ENCODE results near the gene TAP1.

The TAP1 gene

DNA sequence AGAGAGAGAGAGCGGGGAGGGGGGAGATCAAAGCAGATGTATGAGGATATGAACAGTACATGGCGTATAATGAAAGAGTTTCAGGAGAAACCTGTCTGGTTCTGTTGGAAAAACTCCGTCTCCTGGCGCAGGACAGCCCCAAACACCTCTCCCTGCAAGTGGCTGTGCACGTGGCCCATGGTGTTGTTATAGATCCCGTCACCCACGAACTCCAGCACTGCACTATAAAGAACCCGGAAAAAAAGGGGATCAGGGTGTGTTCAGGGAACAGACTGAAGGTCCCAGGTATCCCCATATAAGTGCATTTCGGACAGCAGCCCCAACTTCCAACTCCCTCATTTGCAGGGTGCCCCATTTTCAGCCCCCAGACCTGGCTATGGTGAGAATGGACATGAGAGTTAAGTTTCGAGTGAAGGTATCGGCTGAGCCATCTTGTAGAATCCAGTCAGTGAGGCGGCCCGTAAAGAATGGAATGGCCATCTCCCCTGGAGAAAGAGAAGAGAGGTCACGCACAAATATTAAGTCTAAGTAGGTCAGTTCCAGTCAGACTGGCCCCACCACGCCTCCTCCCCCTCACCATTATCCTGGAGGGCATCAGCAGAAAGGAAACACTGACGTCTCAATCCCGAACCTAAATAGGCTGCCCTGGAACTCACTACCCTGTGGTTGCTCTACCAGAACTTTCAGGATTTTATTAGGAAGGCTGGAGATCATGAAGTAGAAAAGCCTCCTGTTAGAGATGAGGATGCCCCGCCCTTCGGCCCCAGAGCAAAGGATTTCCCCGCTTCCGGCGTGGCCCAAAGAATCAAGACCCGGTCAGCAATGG, 1.3 kb downstream of the TAP1 start:
- no peak overlapping the region for H4K91ac ChIP-seq (ENCODE audit: low read length)
- H2BK12ac ChIP-seq (ENCODE audit: low read length in 2 of 2), result no peak overlapping the region
- WGBS, result 67% methylated on average over 21 of the region's 23 CpGs
- H3K23ac ChIP-seq (ENCODE audit: low read length in 2 of 2), result no peak overlapping the region
- H3K36me3 ChIP-seq (ENCODE audit: control insufficient read depth in 1 of 2, insufficient read depth in 2 of 2, low read depth in 1 of 2, low read length in 2 of 2), result peaks cover 21 to 47% of the 10 kb centered on the region in 2 experiments
- peaks cover 12% of the 10 kb centered on the region for H3K4me1 ChIP-seq (ENCODE audit: control insufficient read depth, insufficient read depth, low read depth, low read length)
- peaks cover 28% of the 10 kb centered on the region for H3K79me1 ChIP-seq (replicated peaks; ENCODE audit: low read length, poor library complexity, severe bottlenecking)
- no peak for DNase-seq
- H4K8ac ChIP-seq (ENCODE audit: low read length), result no peak overlapping the region
- peak overlapping the region; percentile 73 to 97 for H3K18ac ChIP-seq (ENCODE audit: low read depth in 1 of 2, low read length in 2 of 2)
- no peaks in the 10 kb centered on the region for H3K9me3 ChIP-seq (ENCODE audit: control insufficient read depth, low read length)
- no peak overlapping the region for H2BK5ac ChIP-seq (ENCODE audit: low read depth, low read length, poor library complexity, severe bottlenecking)
- no peak overlapping the region for H2AK5ac ChIP-seq (ENCODE audit: low read length, severe bottlenecking)
- peak overlapping the region in 1 of 2 experiments; percentile 13 for H3K4ac ChIP-seq (ENCODE audit: low read depth in 1 of 2, low read length in 2 of 2)
- no peak overlapping the region for H2BK15ac ChIP-seq (ENCODE audit: low read depth, poor library complexity, severe bottlenecking)
- H3K14ac ChIP-seq (ENCODE audit: low read length in 2 of 2), result no peak overlapping the region
- H3K4me3 ChIP-seq (ENCODE audit: insufficient read depth in 1 of 2, low read depth in 1 of 2, low read length in 2 of 2), result peak overlapping the region; percentile 88
- H2AFZ ChIP-seq (ENCODE audit: low read depth, low read length), result peak overlapping the region; percentile 97
- H3K4me2 ChIP-seq (ENCODE audit: low read length, poor library complexity, severe bottlenecking), result peak overlapping the region; percentile 94
- H2BK120ac ChIP-seq (ENCODE audit: low read depth, low read length), result peak overlapping the region; percentile 27
- H3K9ac ChIP-seq (ENCODE audit: low read length), result peak overlapping the region; percentile 90
- H3K27me3 ChIP-seq (ENCODE audit: control insufficient read depth in 1 of 2, insufficient read depth in 1 of 2, low read length in 2 of 2), result no peaks in the 10 kb centered on the region
- H3K27ac ChIP-seq (ENCODE audit: low read length, poor library complexity, severe bottlenecking), result peak overlapping the region; percentile 71

DNA sequence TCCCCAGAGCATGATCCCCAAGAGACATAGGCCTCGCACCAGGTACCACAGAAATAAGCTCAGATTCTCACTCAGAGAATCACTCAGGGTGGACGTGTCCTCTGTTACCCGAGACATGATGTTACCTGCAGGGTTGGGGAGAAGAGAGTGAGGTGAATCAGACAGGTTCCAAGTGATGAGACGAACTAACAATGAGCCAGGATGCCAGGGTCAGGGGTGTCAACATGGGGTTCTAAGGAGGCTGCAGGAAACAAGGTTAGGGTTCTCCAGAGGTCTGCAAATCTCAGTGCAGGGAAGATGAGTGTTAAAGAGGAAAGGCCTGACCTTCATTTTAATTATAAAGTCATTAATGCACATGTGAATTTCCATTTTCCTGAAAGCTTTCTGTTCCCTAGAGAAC, 2.5 kb downstream of the TAP1 start:
- Histone ChIP-seq H2AFZ (ENCODE audit: low read depth, low read length) (no peak overlapping the region), H3K4me2 (ENCODE audit: low read length, poor library complexity, severe bottlenecking) (no peak overlapping the region)
- WGBS, result 92% methylated on average over 4 of the region's 4 CpGs

DNA sequence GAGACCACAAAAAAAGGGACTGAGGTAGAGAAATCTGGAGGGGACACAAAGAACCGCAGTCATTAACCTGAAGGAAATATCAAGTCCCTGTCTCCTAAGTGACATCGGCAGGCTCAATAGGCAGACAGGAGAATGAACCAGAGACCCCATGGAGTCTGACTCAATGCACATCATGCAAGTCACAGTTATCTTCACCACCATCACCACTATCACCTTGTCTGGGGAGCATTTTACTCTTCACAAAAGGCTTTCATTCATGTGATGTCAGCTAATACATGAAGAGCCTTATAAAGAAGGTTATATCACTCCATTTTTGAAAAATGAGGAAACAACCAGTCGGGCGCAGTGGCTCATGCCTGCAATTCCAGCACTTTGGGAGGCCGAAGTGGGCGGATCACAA, 4.4 kb downstream of the TAP1 start:
- DNase-seq, result no peak
- Histone ChIP-seq H3K27ac (ENCODE audit: low read length, poor library complexity, severe bottlenecking) (no peak overlapping the region), H3K4me3 (ENCODE audit: insufficient read depth in 1 of 2, low read depth in 1 of 2, low read length in 2 of 2) (no peak overlapping the region), H4K91ac (ENCODE audit: low read length) (no peak overlapping the region), H3K9ac (ENCODE audit: low read length) (no peak overlapping the region), H3K36me3 (ENCODE audit: control insufficient read depth in 1 of 2, insufficient read depth in 2 of 2, low read depth in 1 of 2, low read length in 2 of 2) (peaks cover 34 to 70% of the 10 kb centered on the region in 2 experiments), H3K9me3 (ENCODE audit: control insufficient read depth, low read length) (no peaks in the 10 kb centered on the region), H2BK12ac (ENCODE audit: low read length in 2 of 2) (no peak overlapping the region), H3K27me3 (ENCODE audit: control insufficient read depth in 1 of 2, insufficient read depth in 1 of 2, low read length in 2 of 2) (no peaks in the 10 kb centered on the region), H3K4ac (ENCODE audit: low read depth in 1 of 2, low read length in 2 of 2) (no peak overlapping the region), H3K79me1 (replicated peaks; ENCODE audit: low read length, poor library complexity, severe bottlenecking) (peaks cover 19% of the 10 kb centered on the region), H2AFZ (ENCODE audit: low read depth, low read length) (no peak overlapping the region), H4K8ac (ENCODE audit: low read length) (no peak overlapping the region), H2AK5ac (ENCODE audit: low read length, severe bottlenecking) (no peak overlapping the region), H3K4me2 (ENCODE audit: low read length, poor library complexity, severe bottlenecking) (no peak overlapping the region), H3K14ac (ENCODE audit: low read length in 2 of 2) (no peak overlapping the region), H3K4me1 (ENCODE audit: control insufficient read depth, insufficient read depth, low read depth, low read length) (peaks cover 10% of the 10 kb centered on the region), H3K18ac (ENCODE audit: low read depth in 1 of 2, low read length in 2 of 2) (no peak overlapping the region), H2BK15ac (ENCODE audit: low read depth, poor library complexity, severe bottlenecking) (no peak overlapping the region), H2BK120ac (ENCODE audit: low read depth, low read length) (no peak overlapping the region), H3K23ac (ENCODE audit: low read length in 2 of 2) (no peak overlapping the region), H2BK5ac (ENCODE audit: low read depth, low read length, poor library complexity, severe bottlenecking) (no peak overlapping the region)
- 85% methylated on average over 6 of the region's 6 CpGs for WGBS

More for the DNA sequence above, 2.5 kb downstream of the TAP1 start:
- Histone ChIP-seq H3K4ac (ENCODE audit: low read depth in 1 of 2, low read length in 2 of 2) (no peak overlapping the region), H3K9me3 (ENCODE audit: control insufficient read depth, low read length) (no peaks in the 10 kb centered on the region), H3K79me1 (replicated peaks; ENCODE audit: low read length, poor library complexity, severe bottlenecking) (peaks cover 29% of the 10 kb centered on the region), H3K14ac (ENCODE audit: low read length in 2 of 2) (no peak overlapping the region), H2BK12ac (ENCODE audit: low read length in 2 of 2) (no peak overlapping the region), H3K23ac (ENCODE audit: low read length in 2 of 2) (no peak overlapping the region), H3K27ac (ENCODE audit: low read length, poor library complexity, severe bottlenecking) (no peak overlapping the region), H3K18ac (ENCODE audit: low read depth in 1 of 2, low read length in 2 of 2) (no peak overlapping the region), H2BK5ac (ENCODE audit: low read depth, low read length, poor library complexity, severe bottlenecking) (no peak overlapping the region), H3K4me1 (ENCODE audit: control insufficient read depth, insufficient read depth, low read depth, low read length) (peaks cover 12% of the 10 kb centered on the region), H3K4me3 (ENCODE audit: insufficient read depth in 1 of 2, low read depth in 1 of 2, low read length in 2 of 2) (no peak overlapping the region), H2AK5ac (ENCODE audit: low read length, severe bottlenecking) (no peak overlapping the region), H3K36me3 (ENCODE audit: control insufficient read depth in 1 of 2, insufficient read depth in 2 of 2, low read depth in 1 of 2, low read length in 2 of 2) (peaks cover 28 to 58% of the 10 kb centered on the region in 2 experiments), H3K27me3 (ENCODE audit: control insufficient read depth in 1 of 2, insufficient read depth in 1 of 2, low read length in 2 of 2) (no peaks in the 10 kb centered on the region), H4K8ac (ENCODE audit: low read length) (no peak overlapping the region), H2BK120ac (ENCODE audit: low read depth, low read length) (no peak overlapping the region), H2BK15ac (ENCODE audit: low read depth, poor library complexity, severe bottlenecking) (no peak overlapping the region), H4K91ac (ENCODE audit: low read length) (no peak overlapping the region), H3K9ac (ENCODE audit: low read length) (no peak overlapping the region)
- no peak for DNase-seq

DNA sequence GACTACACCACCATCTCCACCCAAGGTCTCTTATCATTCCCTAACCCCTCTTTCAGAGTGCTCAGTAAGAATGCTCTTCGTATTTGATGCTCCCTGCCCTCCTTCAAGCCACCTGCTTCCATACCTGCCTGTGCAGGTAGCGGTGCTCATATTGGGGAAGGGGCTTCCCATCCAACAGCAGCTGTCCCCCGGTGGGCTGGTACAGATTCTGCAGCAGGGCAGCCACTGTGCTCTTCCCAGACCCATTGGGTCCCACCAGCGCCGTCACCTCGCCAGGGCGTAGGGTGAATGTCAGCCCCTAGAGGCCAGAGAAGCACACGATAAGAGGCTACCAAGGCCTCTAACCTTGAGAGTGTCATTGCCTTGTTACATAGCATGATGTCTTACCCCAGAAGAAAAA, 5.7 kb downstream of the TAP1 start:
- Histone ChIP-seq H3K4ac (ENCODE audit: low read depth in 1 of 2, low read length in 2 of 2) (no peak overlapping the region), H4K8ac (ENCODE audit: low read length) (no peak overlapping the region), H2AFZ (ENCODE audit: low read depth, low read length) (no peak overlapping the region), H2BK5ac (ENCODE audit: low read depth, low read length, poor library complexity, severe bottlenecking) (no peak overlapping the region), H3K18ac (ENCODE audit: low read depth in 1 of 2, low read length in 2 of 2) (no peak overlapping the region), H3K4me3 (ENCODE audit: insufficient read depth in 1 of 2, low read depth in 1 of 2, low read length in 2 of 2) (no peak overlapping the region), H3K4me1 (ENCODE audit: control insufficient read depth, insufficient read depth, low read depth, low read length) (peaks cover 11% of the 10 kb centered on the region), H3K36me3 (ENCODE audit: control insufficient read depth in 1 of 2, insufficient read depth in 2 of 2, low read depth in 1 of 2, low read length in 2 of 2) (peaks cover 34 to 70% of the 10 kb centered on the region in 2 experiments), H3K9me3 (ENCODE audit: control insufficient read depth, low read length) (no peaks in the 10 kb centered on the region), H3K14ac (ENCODE audit: low read length in 2 of 2) (no peak overlapping the region), H2BK15ac (ENCODE audit: low read depth, poor library complexity, severe bottlenecking) (no peak overlapping the region), H2AK5ac (ENCODE audit: low read length, severe bottlenecking) (no peak overlapping the region), H2BK12ac (ENCODE audit: low read length in 2 of 2) (no peak overlapping the region), H3K27me3 (ENCODE audit: control insufficient read depth in 1 of 2, insufficient read depth in 1 of 2, low read length in 2 of 2) (no peaks in the 10 kb centered on the region), H4K91ac (ENCODE audit: low read length) (no peak overlapping the region), H2BK120ac (ENCODE audit: low read depth, low read length) (no peak overlapping the region), H3K9ac (ENCODE audit: low read length) (no peak overlapping the region), H3K79me1 (replicated peaks; ENCODE audit: low read length, poor library complexity, severe bottlenecking) (peaks cover 22% of the 10 kb centered on the region), H3K4me2 (ENCODE audit: low read length, poor library complexity, severe bottlenecking) (no peak overlapping the region), H3K27ac (ENCODE audit: low read length, poor library complexity, severe bottlenecking) (no peak overlapping the region), H3K23ac (ENCODE audit: low read length in 2 of 2) (no peak overlapping the region)
- WGBS, result 91% methylated on average over 8 of the region's 8 CpGs
- DNase-seq, result no peak

Measured in mesenchymal stem cell (in vitro differentiated cells and primary cell).